SJSA1 (cell line): ENCODE data around the gene CDC26. TPM values are rescaled to one million over a fixed set of nuclear protein-coding genes. Genes with fewer than 3 reads are reported as not detected.
A peak's percentile ranks its signal among the peaks of the same experiment; 100 is the strongest.

Experiments
- DNase-seq, 2 experiments: peaks; one replicate each; pipeline ENCODE4 v3.0.0-alpha.2; 2015 to 2020; ENCODE audit warnings: low spot score in 2 of 2, low read depth in 1 of 2
- H3K27ac ChIP-seq: fragments of 250-450 bp; sonication (Bioruptor Pico); 2 replicates; pipeline ENCODE4 v1.5.1; 2020; ENCODE audit warnings: mild to moderate bottlenecking, moderate library complexity
- H3K27me3 ChIP-seq: fragments of 250-450 bp; sonication (Bioruptor Pico); replicated peaks from 2 replicates; pipeline ENCODE4 v1.5.1; 2020; ENCODE audit warnings: mild to moderate bottlenecking, moderate library complexity
- H3K36me3 ChIP-seq: fragments of 250-450 bp; sonication (Bioruptor Pico); 2 replicates; pipeline ENCODE4 v1.5.1; 2020; ENCODE audit warnings: mild to moderate bottlenecking
- H3K4me1 ChIP-seq: fragments of 250-450 bp; sonication (Bioruptor Pico); replicated peaks from 2 replicates; pipeline ENCODE4 v1.6.1; 2021; ENCODE audit warnings: mild to moderate bottlenecking
- H3K4me3 ChIP-seq: fragments of 250-450 bp; sonication (Bioruptor Pico); 2 replicates; pipeline ENCODE4 v1.5.1; 2020; ENCODE audit warnings: mild to moderate bottlenecking
- H3K9me3 ChIP-seq: fragments of 250-450 bp; sonication (Bioruptor Pico); replicated peaks from 2 replicates; pipeline ENCODE4 v1.5.1; 2020; ENCODE audit warnings: mild to moderate bottlenecking
- total RNA-seq: library from RNA; depleted of rRNA; stranded (reverse); fragments of >200 nt; shearing (Covaris generic); gene quantifications from 2 replicates; pipeline ENCODE4 v1.2.3, GENCODE V29; 2014; rRNA removed

CDC26 gene
- 33.2 and 48.3 TPM in 2 replicates for total RNA-seq

GRCh38 chr9:113275157-113276131 is at the start of gene CDC26, which contains the start of gene PRPF4:
Gene CDC26, minus strand, starts transcription at chr9:113275572. Its CDS starts 3,065 bp downstream, at chr9:113272507.
Gene PRPF4, plus strand, starts transcription at chr9:113275658. Its CDS starts 86 bp downstream, at chr9:113275744.
- no peaks in the 10 kb centered on the region for H3K27me3 ChIP-seq
- H3K36me3 ChIP-seq: peaks cover 73% of the 10 kb centered on the region
- H3K4me3 ChIP-seq: peak within 1 kb of the TSS; percentile 67
- H3K4me1 ChIP-seq: peaks cover 6% of the 10 kb centered on the region
- peak within 1 kb of the TSS; percentile 73 for H3K27ac ChIP-seq
- peak; percentile 96 to 97 for DNase-seq
- H3K9me3 ChIP-seq: no peaks in the 10 kb centered on the region

GRCh38 chr9:113322671-113323070 is 47.3 kb upstream of the CDC26 start:
- Histone ChIP-seq H3K36me3 (no peaks in the 10 kb centered on the region), H3K9me3 (no peaks in the 10 kb centered on the region), H3K4me1 (no peaks in the 10 kb centered on the region), H3K27me3 (no peaks in the 10 kb centered on the region), H3K27ac (no peak overlapping the region), H3K4me3 (no peak overlapping the region)
- DNase-seq: no peak

- Histone ChIP-seq H3K4me3 (no peak overlapping the region), H3K27me3 (no peaks in the 10 kb centered on the region), H3K9me3 (no peaks in the 10 kb centered on the region), H3K4me1 (no peaks in the 10 kb centered on the region), H3K36me3 (no peaks in the 10 kb centered on the region), H3K27ac (no peak overlapping the region)
- no peak for DNase-seq
These were observed 44.7 kb upstream of the CDC26 start for GRCh38 chr9:113320051-113320450.

- Histone ChIP-seq H3K4me1 (no peaks in the 10 kb centered on the region), H3K27ac (no peak overlapping the region), H3K9me3 (no peaks in the 10 kb centered on the region), H3K4me3 (no peak overlapping the region), H3K36me3 (no peaks in the 10 kb centered on the region), H3K27me3 (no peaks in the 10 kb centered on the region)
- no peak for DNase-seq
These were observed 43.7 kb upstream of the CDC26 start for GRCh38 chr9:113319054-113319453.

- Histone ChIP-seq H3K4me3 (no peak overlapping the region), H3K9me3 (no peaks in the 10 kb centered on the region), H3K27ac (no peak overlapping the region), H3K36me3 (no peaks in the 10 kb centered on the region), H3K27me3 (no peaks in the 10 kb centered on the region), H3K4me1 (no peaks in the 10 kb centered on the region)
- no peak for DNase-seq
These were observed 42.4 kb upstream of the CDC26 start for GRCh38 chr9:113317777-113318176.

GRCh38 chr9:113316030-113316429 is 40.7 kb upstream of the CDC26 start:
- H3K27ac ChIP-seq: no peak overlapping the region
- no peaks in the 10 kb centered on the region for H3K9me3 ChIP-seq
- DNase-seq: no peak
- no peaks in the 10 kb centered on the region for H3K27me3 ChIP-seq
- no peaks in the 10 kb centered on the region for H3K4me1 ChIP-seq
- no peak overlapping the region for H3K4me3 ChIP-seq
- H3K36me3 ChIP-seq: no peaks in the 10 kb centered on the region

- no peak overlapping the region for H3K4me3 ChIP-seq
- no peaks in the 10 kb centered on the region for H3K4me1 ChIP-seq
- no peaks in the 10 kb centered on the region for H3K36me3 ChIP-seq
- DNase-seq: no peak
- H3K27me3 ChIP-seq: no peaks in the 10 kb centered on the region
- H3K27ac ChIP-seq: no peak overlapping the region
- H3K9me3 ChIP-seq: no peaks in the 10 kb centered on the region
These were observed 39.9 kb upstream of the CDC26 start for GRCh38 chr9:113315231-113315630.

GRCh38 chr9:113313261-113313660 is 37.9 kb upstream of the CDC26 start:
- H3K9me3 ChIP-seq: no peaks in the 10 kb centered on the region
- H3K27ac ChIP-seq: no peak overlapping the region
- no peaks in the 10 kb centered on the region for H3K36me3 ChIP-seq
- no peaks in the 10 kb centered on the region for H3K27me3 ChIP-seq
- H3K4me1 ChIP-seq: no peaks in the 10 kb centered on the region
- DNase-seq: no peak
- H3K4me3 ChIP-seq: no peak overlapping the region

GRCh38 chr9:113311961-113312360 is 36.6 kb upstream of the CDC26 start:
- no peak overlapping the region for H3K4me3 ChIP-seq

GRCh38 chr9:113310538-113310937 is 35.2 kb upstream of the CDC26 start:
- Histone ChIP-seq H3K27me3 (no peaks in the 10 kb centered on the region), H3K4me3 (no peak overlapping the region), H3K36me3 (no peaks in the 10 kb centered on the region), H3K4me1 (no peaks in the 10 kb centered on the region), H3K27ac (no peak overlapping the region), H3K9me3 (no peaks in the 10 kb centered on the region)
- no peak for DNase-seq

More at GRCh38 chr9:113311961-113312360, 36.6 kb upstream of the CDC26 start:
- H3K27ac ChIP-seq: no peak overlapping the region
- no peaks in the 10 kb centered on the region for H3K27me3 ChIP-seq
- H3K9me3 ChIP-seq: no peaks in the 10 kb centered on the region
- H3K36me3 ChIP-seq: no peaks in the 10 kb centered on the region
- DNase-seq: no peak
- no peaks in the 10 kb centered on the region for H3K4me1 ChIP-seq

- H3K36me3 ChIP-seq: no peaks in the 10 kb centered on the region
- H3K4me3 ChIP-seq: no peak overlapping the region
- H3K27ac ChIP-seq: no peak overlapping the region
- no peaks in the 10 kb centered on the region for H3K4me1 ChIP-seq
- peak in 1 of 2 experiments; percentile 9 for DNase-seq
- H3K27me3 ChIP-seq: no peaks in the 10 kb centered on the region
- no peaks in the 10 kb centered on the region for H3K9me3 ChIP-seq
These were observed 33.9 kb upstream of the CDC26 start for GRCh38 chr9:113309204-113309813.

- Histone ChIP-seq H3K9me3 (no peaks in the 10 kb centered on the region), H3K4me1 (no peaks in the 10 kb centered on the region), H3K4me3 (no peak overlapping the region), H3K36me3 (no peaks in the 10 kb centered on the region), H3K27ac (no peak overlapping the region), H3K27me3 (no peaks in the 10 kb centered on the region)
- no peak for DNase-seq
These were observed 32.1 kb upstream of the CDC26 start for GRCh38 chr9:113307396-113307975.

GRCh38 chr9:113306566-113306965 is 31.2 kb upstream of the CDC26 start:
- no peak overlapping the region for H3K27ac ChIP-seq
- no peaks in the 10 kb centered on the region for H3K4me1 ChIP-seq
- H3K27me3 ChIP-seq: no peaks in the 10 kb centered on the region
- H3K9me3 ChIP-seq: no peaks in the 10 kb centered on the region
- H3K4me3 ChIP-seq: no peak overlapping the region
- DNase-seq: no peak
- no peaks in the 10 kb centered on the region for H3K36me3 ChIP-seq
